Cardiac muscle cell (in vitro differentiated cells and primary cell): ENCODE results near the gene PIGU. TPM values are rescaled to one million over a fixed set of nuclear protein-coding genes. Genes with fewer than 3 reads are reported as not detected.
"Not testable (repeated sequence)": the region's sequence is repeated elsewhere in the genome, so short reads cannot be mapped to it uniquely, and the experiment has no call there.

Source experiments
- DNase-seq, 2 donors: peaks; one replicate each; pipeline versions ENCODE4 v3.0.0 to v3.0.0-alpha.2; 2010 to 2017; ENCODE audit warnings: low read depth in 1 of 2, low spot score in 1 of 2
- H3K27ac ChIP-seq: fragments of 200-600 bp; sonication (generic); 2 replicates; pipeline ENCODE4 v1.5.1; 2016
- H3K27me3 ChIP-seq: fragments of 200-600 bp; sonication (generic); 2 replicates; pipeline ENCODE4 v1.6.0; 2016; ENCODE audit warnings: control low read depth
- H3K36me3 ChIP-seq: fragments of 200-600 bp; sonication (generic); 2 replicates; pipeline ENCODE4 v1.5.1; 2016; ENCODE audit warnings: control low read depth
- H3K4me1 ChIP-seq: fragments of 200-600 bp; sonication (generic); 2 replicates; pipeline ENCODE4 v1.8.1; 2017; ENCODE audit warnings: low read depth, mild to moderate bottlenecking, mixed run types
- H3K4me3 ChIP-seq: fragments of 200-600 bp; sonication (generic); 2 replicates; pipeline ENCODE4 v1.5.1; 2016; ENCODE audit warnings: mild to moderate bottlenecking
- H3K9me3 ChIP-seq: fragments of 200-600 bp; sonication (generic); 2 replicates; pipeline ENCODE4 v1.5.1; 2017; ENCODE audit warnings: low read depth, mild to moderate bottlenecking, control low read depth
- CTCF ChIP-seq: IDR thresholded peaks from 2 replicates; pipeline ENCODE4 v1.5.1; 2012; ENCODE audit warnings: low read depth, mild to moderate bottlenecking, low read length
- polyA plus RNA-seq: library from polyadenylated mRNA; unstranded; fragments of >200 nt; fragmentation: Nextera tagmentation; extraction: Ambion mirVana; gene quantifications from 2 replicates; pipeline ENCODE4 v1.2.1, GENCODE V29; 2016
- total RNA-seq: library from RNA; depleted of rRNA; stranded (reverse); fragments of >200 nt; gene quantifications from 2 replicates; pipeline ENCODE4 v1.2.3, GENCODE V29; 2016

Gene PIGU
- total and polyA plus RNA-seq, 2 experiments from 2014 or later: 22.8 to 40.9 TPM

- Histone ChIP-seq H3K4me3 (peak overlapping the region; percentile 71), H3K4me1 (peaks cover 4% of the 10 kb centered on the region)
These were observed 1.3 kb downstream of the PIGU start for GRCh38 chr20:34675561-34675960.

DNA sequence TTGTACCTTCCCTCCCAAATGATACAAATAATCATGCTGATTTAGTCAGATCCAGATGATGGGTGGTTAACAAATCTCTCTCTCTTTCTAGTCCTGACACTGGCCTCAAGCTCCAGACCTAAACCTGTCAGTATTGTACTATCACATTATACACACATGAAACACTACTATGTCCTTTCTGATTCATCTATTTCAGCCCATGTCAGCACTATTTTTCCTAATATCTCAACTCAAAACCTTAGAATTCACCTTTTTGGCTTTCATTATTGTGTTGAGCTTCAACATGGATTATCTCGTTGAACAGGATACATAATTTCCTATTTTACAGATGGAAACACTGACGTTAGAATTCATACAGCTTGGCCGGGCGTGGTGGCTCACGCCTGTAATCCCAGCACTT, 3.5 kb downstream of the PIGU start:
- no peak for TF ChIP-seq CTCF
- no peak overlapping the region for H3K27ac ChIP-seq
- H3K4me1 ChIP-seq: peaks cover 4% of the 10 kb centered on the region
- no peak for DNase-seq
- H3K36me3 ChIP-seq: no peaks in the 10 kb centered on the region
- no peaks in the 10 kb centered on the region for H3K27me3 ChIP-seq
- no peak overlapping the region for H3K4me3 ChIP-seq
- no peaks in the 10 kb centered on the region for H3K9me3 ChIP-seq

More at GRCh38 chr20:34675561-34675960, 1.3 kb downstream of the PIGU start:
- Histone ChIP-seq H3K27ac (no peak overlapping the region), H3K27me3 (no peaks in the 10 kb centered on the region), H3K36me3 (no peaks in the 10 kb centered on the region), H3K9me3 (no peaks in the 10 kb centered on the region)
- DNase-seq: no peak
- TF ChIP-seq CTCF: no peak

- Histone ChIP-seq H3K36me3 (no peaks in the 10 kb centered on the region), H3K4me1 (no peaks in the 10 kb centered on the region), H3K4me3 (no peak overlapping the region), H3K9me3 (no peaks in the 10 kb centered on the region), H3K27ac (no peak overlapping the region), H3K27me3 (no peaks in the 10 kb centered on the region)
- TF ChIP-seq CTCF: no peak
- DNase-seq: no peak
These were observed 7.8 kb downstream of the PIGU start for GRCh38 chr20:34669094-34669493.

DNA sequence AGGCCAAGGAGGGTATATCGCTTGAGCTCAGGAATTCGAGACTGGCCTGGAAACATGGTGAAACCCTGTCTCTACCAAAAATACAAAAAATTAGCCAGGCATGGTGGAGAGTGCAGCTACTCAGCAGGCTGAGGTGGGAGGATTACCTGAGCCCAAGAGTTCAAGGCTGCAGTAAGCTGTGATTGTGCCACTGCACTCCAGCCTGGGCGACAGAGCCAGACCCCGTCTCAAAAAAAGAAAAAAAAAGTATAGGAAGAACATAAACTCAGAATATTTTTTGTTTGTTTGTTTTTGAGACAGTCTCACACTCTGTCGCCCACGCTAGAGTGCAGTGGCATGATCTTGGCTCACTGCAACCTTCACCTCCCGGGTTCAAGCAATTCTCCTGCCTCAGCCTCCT, 12.1 kb downstream of the PIGU start:
- H3K9me3 ChIP-seq, H3K4me1 ChIP-seq, DNase-seq, H3K27me3 ChIP-seq, H3K36me3 ChIP-seq, H3K27ac ChIP-seq, H3K4me3 ChIP-seq: not testable (repeated sequence)

GRCh38 chr20:34663213-34663943, 13.5 kb downstream of the PIGU start:
- no peak overlapping the region for H3K27ac ChIP-seq
- H3K4me1 ChIP-seq: no peaks in the 10 kb centered on the region
- no peak for TF ChIP-seq CTCF
- no peaks in the 10 kb centered on the region for H3K36me3 ChIP-seq
- no peak overlapping the region for H3K4me3 ChIP-seq
- H3K9me3 ChIP-seq: no peaks in the 10 kb centered on the region
- no peak for DNase-seq
- no peaks in the 10 kb centered on the region for H3K27me3 ChIP-seq

DNA sequence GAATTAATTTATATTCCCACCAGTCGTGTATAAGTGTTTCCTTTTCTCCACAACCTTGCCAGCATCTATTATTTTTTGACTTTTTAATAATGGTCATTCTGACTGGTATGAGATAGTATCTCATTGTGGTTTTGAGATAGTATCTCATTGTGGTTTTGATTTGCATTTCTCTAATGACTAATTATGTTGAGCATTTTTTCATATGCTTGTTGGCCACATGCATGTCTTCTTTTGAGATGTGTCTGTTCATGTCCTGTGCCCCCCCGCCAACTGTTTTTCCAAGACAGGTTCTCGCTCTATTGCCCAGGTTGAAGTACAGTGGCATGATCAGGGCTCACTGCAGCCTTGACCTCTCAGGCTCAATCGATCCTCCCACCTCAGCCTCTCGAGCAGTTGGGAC, 15.1 kb downstream of the PIGU start:
- H3K27ac ChIP-seq, H3K4me1 ChIP-seq, DNase-seq, H3K4me3 ChIP-seq, H3K9me3 ChIP-seq, H3K27me3 ChIP-seq, H3K36me3 ChIP-seq: not testable (repeated sequence)

DNA sequence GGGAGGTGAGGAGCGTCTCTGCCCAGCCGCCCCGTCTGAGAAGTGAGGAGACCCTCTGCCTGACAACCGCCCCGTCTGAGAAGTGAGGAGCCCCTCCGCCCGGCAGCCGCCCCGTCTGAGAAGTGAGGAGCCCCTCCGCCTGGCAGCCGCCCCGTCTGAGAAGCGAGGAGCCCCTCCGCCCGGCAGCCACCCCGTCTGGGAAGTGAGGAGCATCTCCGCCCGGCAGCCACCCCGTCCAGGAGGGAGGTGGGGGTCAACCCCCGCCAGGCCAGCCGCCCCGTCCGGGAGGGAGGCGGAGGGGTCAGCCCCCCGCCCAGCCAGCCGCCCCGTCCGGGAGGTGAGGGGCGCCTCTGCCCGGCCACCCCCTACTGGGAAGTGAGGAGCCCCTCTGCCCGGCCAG, 18.2 kb downstream of the PIGU start:
- not testable (repeated sequence) for DNase-seq, H3K27me3 ChIP-seq, H3K27ac ChIP-seq, H3K4me3 ChIP-seq, H3K4me1 ChIP-seq, H3K9me3 ChIP-seq, H3K36me3 ChIP-seq
